ENCODE measurements around the gene TNFSF13. TPM values are rescaled to one million over a fixed set of nuclear protein-coding genes. Genes with fewer than 3 reads are reported as not detected.

Gene TNFSF13
- total and polyA plus RNA-seq, 2 of the 4 experiments (the other 2 are of a cell fraction), result 1.3 TPM; not detected in 1

GRCh38 chr17:7610641-7611040 lies 52.1 kb downstream of the TNFSF13 start:
- Histone ChIP-seq H2BK15ac (ENCODE audit: low read depth, low read length) (no peak overlapping the region), H3K79me1 (ENCODE audit: low read depth in 1 of 2, low read length in 2 of 2) (peaks cover 50 to 74% of the 10 kb centered on the region in 2 experiments), H4K20me1 (ENCODE audit: insufficient read depth, low read length) (peaks cover 62% of the 10 kb centered on the region), H2AFZ (replicated peaks; ENCODE audit: low read length, poor library complexity) (no peak overlapping the region), H3K9me1 (ENCODE audit: insufficient read depth, low read length) (peaks cover 16% of the 10 kb centered on the region), H3K23ac (ENCODE audit: low read depth, low read length) (0 out of 2 replicates have a peak overlapping the region, but pooled peaks have one; percentile 59), H3K4ac (ENCODE audit: low read depth, low read length) (no peak overlapping the region), H2BK20ac (ENCODE audit: low read depth, low read length) (no peak overlapping the region), H3K36me3 (ENCODE audit: control insufficient read depth, insufficient read depth, low read length) (peaks cover 9% of the 10 kb centered on the region), H3K27me3 (ENCODE audit: control insufficient read depth, insufficient read depth, low read length) (no peaks in the 10 kb centered on the region), H2BK5ac (ENCODE audit: low read depth, low read length, poor library complexity, severe bottlenecking) (no peak overlapping the region), H2BK120ac (ENCODE audit: low read depth, low read length) (no peak overlapping the region), H3K9ac (ENCODE audit: low read depth, low read length) (no peak overlapping the region), H3K18ac (ENCODE audit: low read depth, low read length) (no peak overlapping the region), H3K56ac (ENCODE audit: extremely low read depth, insufficient read depth, low read length) (no peak overlapping the region), H3K4me3 (ENCODE audit: insufficient read depth, low read depth, low read length) (no peak overlapping the region), H4K91ac (ENCODE audit: insufficient read depth, low read depth, low read length) (no peak overlapping the region), H3K4me1 (ENCODE audit: control insufficient read depth, insufficient read depth, low read length) (peaks cover 9% of the 10 kb centered on the region), H4K5ac (ENCODE audit: low read depth, low read length) (no peak overlapping the region), H3K9me3 (ENCODE audit: control insufficient read depth, insufficient read depth, low read length) (no peaks in the 10 kb centered on the region), H3K4me2 (ENCODE audit: low read depth, low read length) (no peak overlapping the region), H4K8ac (ENCODE audit: low read depth in 2 of 2, low read length in 2 of 2) (no peak overlapping the region), H3K14ac (replicated peaks; ENCODE audit: low read depth, low read length) (no peak overlapping the region), H3K27ac (ENCODE audit: insufficient read depth, low read length) (no peak overlapping the region), H2AK9ac (replicated peaks; ENCODE audit: low read depth, low read length, poor library complexity) (no peak overlapping the region), H2AK5ac (ENCODE audit: low read depth, low read length) (no peak overlapping the region)
- dilution Hi-C loops (cut with HindIII; ENCODE audit: low sequenced_read_pairs, unreplicated experiment) (no loop called here), intact Hi-C loops (cut with micrococcal nuclease) (no loop called here), in situ Hi-C loops (cut with MboI; ENCODE audit: low sequenced_read_pairs) (no loop called here)
- CTCF ChIA-PET, result no interaction called here
- ATAC-seq (ENCODE audit: low read depth), result no peak
- TF ChIP-seq MAZ (IDR thresholded peaks at IDR 0.05; ENCODE audit: borderline replicate concordance, low read depth, low read length), result no peak
- no peak for TF ChIP-seq BHLHE40 (IDR thresholded peaks at IDR 0.05; ENCODE audit: low read depth, low read length)
- no peak for TF ChIP-seq CTCF (conservative IDR thresholded peaks at IDR 0.05; ENCODE audit: low read depth, low read length)
- TF ChIP-seq CHD1 (IDR thresholded peaks at IDR 0.05; ENCODE audit: low read depth, low read length), result no peak
- TF ChIP-seq ELK1 (IDR thresholded peaks at IDR 0.05; ENCODE audit: borderline replicate concordance, low read depth, low read length), result no peak
- no peak for TF ChIP-seq CEBPB (IDR thresholded peaks at IDR 0.05; ENCODE audit: low read depth, low read length)
- no peak for TF ChIP-seq RAD21 (IDR thresholded peaks at IDR 0.05; ENCODE audit: low read length)
- TF ChIP-seq MXI1 (IDR thresholded peaks at IDR 0.05; ENCODE audit: borderline replicate concordance, low read depth, low read length), result no peak
- no peak for TF ChIP-seq SMC3 (IDR thresholded peaks at IDR 0.05; ENCODE audit: low read depth, low read length)
- no peak for TF ChIP-seq RFX5 (IDR thresholded peaks at IDR 0.05; ENCODE audit: low read depth, low read length)
- no peak for TF ChIP-seq NFE2L2 (IDR thresholded peaks at IDR 0.05; ENCODE audit: low read depth, low read length)
- TF ChIP-seq FOS (IDR thresholded peaks at IDR 0.05; ENCODE audit: low read depth, low read length), result no peak
- TF ChIP-seq MAFK (IDR thresholded peaks at IDR 0.05; ENCODE audit: low read depth, low read length), result no peak
- no peak for TF ChIP-seq POLR2A (IDR thresholded peaks at IDR 0.05; ENCODE audit: low read depth, low read length)
- TF ChIP-seq RCOR1 (IDR thresholded peaks at IDR 0.05; ENCODE audit: insufficient replicate concordance, low read length), result no peak
- no peak for TF ChIP-seq USF2 (IDR thresholded peaks at IDR 0.05; ENCODE audit: low read depth, low read length)
- DNase-seq, result no peak
- POLR2A ChIA-PET (ENCODE audit: unreplicated experiment), result no interaction called here
- WGBS, 2 experiments (ENCODE audit: extremely low coverage in 2 of 2, insufficient read length in 1 of 2), result no CpG with 5 or more reads among the region's 2 CpGs
- no TSS peak for BruUV-seq (replicated peaks)

Measured in IMR-90 (cell line).